ENCODE data around the gene ZMAT2.

The ZMAT2 gene

GRCh38 chr5:140672455-140673186 is 27.6 kb upstream of the ZMAT2 start:
- H3K4me3 ChIP-seq (ENCODE audit: insufficient read depth in 1 of 2, low read depth in 1 of 2, low read length in 2 of 2) = no peak overlapping the region
- H3K4me1 ChIP-seq (ENCODE audit: control insufficient read depth, insufficient read depth, low read depth, low read length) = no peaks in the 10 kb centered on the region
- peak overlapping the region; percentile 56 for H4K91ac ChIP-seq (ENCODE audit: low read length)
- H3K79me1 ChIP-seq (replicated peaks; ENCODE audit: low read length, poor library complexity, severe bottlenecking) = peaks cover 26% of the 10 kb centered on the region
- H3K14ac ChIP-seq (ENCODE audit: low read length in 2 of 2) = no peak overlapping the region
- H3K9me3 ChIP-seq (ENCODE audit: control insufficient read depth, low read length) = no peaks in the 10 kb centered on the region
- no peaks in the 10 kb centered on the region for H3K27me3 ChIP-seq (ENCODE audit: control insufficient read depth in 1 of 2, insufficient read depth in 1 of 2, low read length in 2 of 2)
- H3K36me3 ChIP-seq (ENCODE audit: control insufficient read depth in 1 of 2, insufficient read depth in 2 of 2, low read depth in 1 of 2, low read length in 2 of 2) = peaks cover 82 to 87% of the 10 kb centered on the region in 2 experiments
- 98% methylated on average over 70 of the region's 70 CpGs for WGBS
- H3K27ac ChIP-seq (ENCODE audit: low read length, poor library complexity, severe bottlenecking) = no peak overlapping the region
- peak; percentile 11 for DNase-seq
- no peak overlapping the region for H3K4me2 ChIP-seq (ENCODE audit: low read length, poor library complexity, severe bottlenecking)
- H2AK5ac ChIP-seq (ENCODE audit: low read length, severe bottlenecking) = no peak overlapping the region
- no peak overlapping the region for H3K18ac ChIP-seq (ENCODE audit: low read depth in 1 of 2, low read length in 2 of 2)
- H4K8ac ChIP-seq (ENCODE audit: low read length) = no peak overlapping the region
- H2BK120ac ChIP-seq (ENCODE audit: low read depth, low read length) = no peak overlapping the region
- H2BK15ac ChIP-seq (ENCODE audit: low read depth, poor library complexity, severe bottlenecking) = no peak overlapping the region
- no peak overlapping the region for H3K4ac ChIP-seq (ENCODE audit: low read depth in 1 of 2, low read length in 2 of 2)
- H3K9ac ChIP-seq (ENCODE audit: low read length) = peak overlapping the region; percentile 26
- H2BK5ac ChIP-seq (ENCODE audit: low read depth, low read length, poor library complexity, severe bottlenecking) = no peak overlapping the region
- no peak overlapping the region for H2BK12ac ChIP-seq (ENCODE audit: low read length in 2 of 2)
- no peak overlapping the region for H3K23ac ChIP-seq (ENCODE audit: low read length in 2 of 2)
- H2AFZ ChIP-seq (ENCODE audit: low read depth, low read length) = no peak overlapping the region

- no peak within 1 kb of the TSS for H2BK5ac ChIP-seq (ENCODE audit: low read depth, low read length, poor library complexity, severe bottlenecking)
- peaks cover 80 to 87% of the 10 kb centered on the region in 2 experiments for H3K36me3 ChIP-seq (ENCODE audit: control insufficient read depth in 1 of 2, insufficient read depth in 2 of 2, low read depth in 1 of 2, low read length in 2 of 2)
- no peak for DNase-seq
- no peaks in the 10 kb centered on the region for H3K27me3 ChIP-seq (ENCODE audit: control insufficient read depth in 1 of 2, insufficient read depth in 1 of 2, low read length in 2 of 2)
- H3K27ac ChIP-seq (ENCODE audit: low read length, poor library complexity, severe bottlenecking) = no peak within 1 kb of the TSS
- H3K79me1 ChIP-seq (replicated peaks; ENCODE audit: low read length, poor library complexity, severe bottlenecking) = peaks cover 24% of the 10 kb centered on the region
- H2AK5ac ChIP-seq (ENCODE audit: low read length, severe bottlenecking) = no peak within 1 kb of the TSS
- H3K4me3 ChIP-seq (ENCODE audit: insufficient read depth in 1 of 2, low read depth in 1 of 2, low read length in 2 of 2) = no peak within 1 kb of the TSS
- no peak within 1 kb of the TSS for H2AFZ ChIP-seq (ENCODE audit: low read depth, low read length)
- H3K9me3 ChIP-seq (ENCODE audit: control insufficient read depth, low read length) = no peaks in the 10 kb centered on the region
- H3K23ac ChIP-seq (ENCODE audit: low read length in 2 of 2) = no peak within 1 kb of the TSS
- H4K91ac ChIP-seq (ENCODE audit: low read length) = peak within 1 kb of the TSS; percentile 56
- H3K9ac ChIP-seq (ENCODE audit: low read length) = no peak within 1 kb of the TSS
- no peak within 1 kb of the TSS for H3K4ac ChIP-seq (ENCODE audit: low read depth in 1 of 2, low read length in 2 of 2)
- H2BK15ac ChIP-seq (ENCODE audit: low read depth, poor library complexity, severe bottlenecking) = no peak within 1 kb of the TSS
- H3K14ac ChIP-seq (ENCODE audit: low read length in 2 of 2) = no peak within 1 kb of the TSS
- H3K4me2 ChIP-seq (ENCODE audit: low read length, poor library complexity, severe bottlenecking) = no peak within 1 kb of the TSS
- H2BK120ac ChIP-seq (ENCODE audit: low read depth, low read length) = no peak within 1 kb of the TSS
- 95% methylated on average over 41 of the region's 45 CpGs for WGBS
- no peak within 1 kb of the TSS for H4K8ac ChIP-seq (ENCODE audit: low read length)
- no peaks in the 10 kb centered on the region for H3K4me1 ChIP-seq (ENCODE audit: control insufficient read depth, insufficient read depth, low read depth, low read length)
- peak within 1 kb of the TSS in 1 of 2 experiments; percentile 24 for H2BK12ac ChIP-seq (ENCODE audit: low read length in 2 of 2)
- H3K18ac ChIP-seq (ENCODE audit: low read depth in 1 of 2, low read length in 2 of 2) = no peak within 1 kb of the TSS
Observed at GRCh38 chr5:140673187-140673976, 26.9 kb upstream of the ZMAT2 start, which contains the start of gene DND1. Gene DND1, minus strand, starts transcription at chr5:140673576. Its CDS starts 34 bp downstream, at chr5:140673542.

GRCh38 chr5:140674211-140674610 is 26.0 kb upstream of the ZMAT2 start:
- Histone ChIP-seq H4K91ac (ENCODE audit: low read length) (no peak overlapping the region), H2BK5ac (ENCODE audit: low read depth, low read length, poor library complexity, severe bottlenecking) (no peak overlapping the region), H3K14ac (ENCODE audit: low read length in 2 of 2) (no peak overlapping the region), H2BK120ac (ENCODE audit: low read depth, low read length) (no peak overlapping the region), H3K27me3 (ENCODE audit: control insufficient read depth in 1 of 2, insufficient read depth in 1 of 2, low read length in 2 of 2) (no peaks in the 10 kb centered on the region), H3K9ac (ENCODE audit: low read length) (no peak overlapping the region), H2AK5ac (ENCODE audit: low read length, severe bottlenecking) (no peak overlapping the region), H3K4me2 (ENCODE audit: low read length, poor library complexity, severe bottlenecking) (no peak overlapping the region), H3K4me1 (ENCODE audit: control insufficient read depth, insufficient read depth, low read depth, low read length) (no peaks in the 10 kb centered on the region), H4K8ac (ENCODE audit: low read length) (no peak overlapping the region), H3K4me3 (ENCODE audit: insufficient read depth in 1 of 2, low read depth in 1 of 2, low read length in 2 of 2) (no peak overlapping the region), H2BK12ac (ENCODE audit: low read length in 2 of 2) (no peak overlapping the region), H3K18ac (ENCODE audit: low read depth in 1 of 2, low read length in 2 of 2) (no peak overlapping the region), H3K4ac (ENCODE audit: low read depth in 1 of 2, low read length in 2 of 2) (no peak overlapping the region), H3K27ac (ENCODE audit: low read length, poor library complexity, severe bottlenecking) (no peak overlapping the region), H3K9me3 (ENCODE audit: control insufficient read depth, low read length) (no peaks in the 10 kb centered on the region), H3K23ac (ENCODE audit: low read length in 2 of 2) (no peak overlapping the region), H2AFZ (ENCODE audit: low read depth, low read length) (no peak overlapping the region), H2BK15ac (ENCODE audit: low read depth, poor library complexity, severe bottlenecking) (no peak overlapping the region), H3K79me1 (replicated peaks; ENCODE audit: low read length, poor library complexity, severe bottlenecking) (peaks cover 19% of the 10 kb centered on the region), H3K36me3 (ENCODE audit: control insufficient read depth in 1 of 2, insufficient read depth in 2 of 2, low read depth in 1 of 2, low read length in 2 of 2) (peaks cover 77 to 85% of the 10 kb centered on the region in 2 experiments)
- 100% methylated on average over 2 of the region's 2 CpGs for WGBS
- no peak for DNase-seq

- 98% methylated on average over 4 of the region's 4 CpGs for WGBS
- no peaks in the 10 kb centered on the region for H3K9me3 ChIP-seq (ENCODE audit: control insufficient read depth, low read length)
- no peak overlapping the region for H3K4me3 ChIP-seq (ENCODE audit: insufficient read depth in 1 of 2, low read depth in 1 of 2, low read length in 2 of 2)
- no peaks in the 10 kb centered on the region for H3K27me3 ChIP-seq (ENCODE audit: control insufficient read depth in 1 of 2, insufficient read depth in 1 of 2, low read length in 2 of 2)
- H4K91ac ChIP-seq (ENCODE audit: low read length) = no peak overlapping the region
- H3K36me3 ChIP-seq (ENCODE audit: control insufficient read depth in 1 of 2, insufficient read depth in 2 of 2, low read depth in 1 of 2, low read length in 2 of 2) = peaks cover 77 to 85% of the 10 kb centered on the region in 2 experiments
- no peak overlapping the region for H2AFZ ChIP-seq (ENCODE audit: low read depth, low read length)
- H2BK12ac ChIP-seq (ENCODE audit: low read length in 2 of 2) = no peak overlapping the region
- DNase-seq = no peak
- H3K23ac ChIP-seq (ENCODE audit: low read length in 2 of 2) = no peak overlapping the region
- peaks cover 20% of the 10 kb centered on the region for H3K79me1 ChIP-seq (replicated peaks; ENCODE audit: low read length, poor library complexity, severe bottlenecking)
- H3K14ac ChIP-seq (ENCODE audit: low read length in 2 of 2) = no peak overlapping the region
- no peak overlapping the region for H3K4me2 ChIP-seq (ENCODE audit: low read length, poor library complexity, severe bottlenecking)
- no peak overlapping the region for H3K27ac ChIP-seq (ENCODE audit: low read length, poor library complexity, severe bottlenecking)
- H3K4ac ChIP-seq (ENCODE audit: low read depth in 1 of 2, low read length in 2 of 2) = no peak overlapping the region
- H2BK120ac ChIP-seq (ENCODE audit: low read depth, low read length) = no peak overlapping the region
- no peak overlapping the region for H2AK5ac ChIP-seq (ENCODE audit: low read length, severe bottlenecking)
- no peaks in the 10 kb centered on the region for H3K4me1 ChIP-seq (ENCODE audit: control insufficient read depth, insufficient read depth, low read depth, low read length)
- H2BK15ac ChIP-seq (ENCODE audit: low read depth, poor library complexity, severe bottlenecking) = no peak overlapping the region
- no peak overlapping the region for H4K8ac ChIP-seq (ENCODE audit: low read length)
- no peak overlapping the region for H2BK5ac ChIP-seq (ENCODE audit: low read depth, low read length, poor library complexity, severe bottlenecking)
- H3K9ac ChIP-seq (ENCODE audit: low read length) = no peak overlapping the region
- no peak overlapping the region for H3K18ac ChIP-seq (ENCODE audit: low read depth in 1 of 2, low read length in 2 of 2)
Observed at GRCh38 chr5:140674629-140675028, 25.6 kb upstream of the ZMAT2 start.

Data from mesenchymal stem cell (in vitro differentiated cells and primary cell).